ENCODE results near the gene ZNF451. TPM values are rescaled to one million over a fixed set of nuclear protein-coding genes. Genes with fewer than 3 reads are reported as not detected.

The ZNF451 gene
- polyA plus RNA-seq, 1 of the 3 experiments (the other 2 are of a cell fraction) = 8.5 TPM

DNA sequence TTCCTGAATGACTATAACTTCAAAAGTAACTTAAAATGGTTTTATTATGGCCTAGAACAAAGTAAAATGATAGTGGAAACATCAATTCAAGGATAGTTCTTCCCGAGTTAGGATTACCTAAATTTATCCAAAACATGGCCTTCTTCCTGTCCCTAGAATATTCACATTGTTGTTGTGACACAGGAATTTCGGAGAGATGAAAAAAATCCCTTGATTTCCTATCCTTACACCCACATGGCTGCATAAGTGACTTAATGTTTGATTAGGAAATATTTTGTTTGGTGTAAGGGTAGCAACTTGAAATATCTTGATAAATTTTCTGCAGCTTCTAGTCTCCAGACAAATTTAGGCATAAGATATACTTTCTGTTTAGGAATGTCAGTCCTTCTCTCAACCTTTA is 27.8 kb downstream of the ZNF451 start:
- ChIA-PET POLR2A (no interaction called here), CTCF (interaction anchor here (1.0 kb wide), 1 partner anchor 35 kb away, joined by 3 read pairs; no protein-coding TSS in a partner anchor)
- 88% methylated on average over 2 of the region's 2 CpGs for WGBS (ENCODE audit: low lambda C conversion rate)
- no peaks in the 10 kb centered on the region for H3F3A ChIP-seq (replicated peaks; ENCODE audit: insufficient read depth)
- no peak overlapping the region for H3K9ac ChIP-seq
- H3K27me3 ChIP-seq (ENCODE audit: insufficient read depth) = no peaks in the 10 kb centered on the region
- H3K4me2 ChIP-seq = no peak overlapping the region
- no peak for DNase-seq
- peaks cover 79% of the 10 kb centered on the region for H3K79me2 ChIP-seq (ENCODE audit: insufficient read depth)
- 0 out of 2 replicates have a peak, but pooled peaks cover 3% of the 10 kb centered on the region for H4K20me1 ChIP-seq (ENCODE audit: insufficient read depth)
- no peak overlapping the region for H3K4me3 ChIP-seq (ENCODE audit: low read depth in 2 of 2, low read length in 1 of 2)
- H3K4me1 ChIP-seq (ENCODE audit: control insufficient read depth in 1 of 2, insufficient read depth in 2 of 2, low read depth in 1 of 2, low read length in 1 of 2) = no peaks in the 10 kb centered on the region
- H3K27ac ChIP-seq (ENCODE audit: low read depth in 2 of 2, low read length in 1 of 2) = no peak overlapping the region
- peaks cover 0 to 39% of the 10 kb centered on the region in 2 experiments for H3K36me3 ChIP-seq (replicated peaks in 1 of 2; ENCODE audit: control insufficient read depth in 1 of 2, insufficient read depth in 2 of 2, low read length in 1 of 2)
- no peak for TF ChIP-seq ZBTB33 (IDR thresholded peaks at IDR 0.05; ENCODE audit: borderline replicate concordance, low read depth)
- no peak for TF ChIP-seq CHD2 (IDR thresholded peaks at IDR 0.05; ENCODE audit: low read length, partially characterized antibody)
- TF ChIP-seq, protein P1, sequence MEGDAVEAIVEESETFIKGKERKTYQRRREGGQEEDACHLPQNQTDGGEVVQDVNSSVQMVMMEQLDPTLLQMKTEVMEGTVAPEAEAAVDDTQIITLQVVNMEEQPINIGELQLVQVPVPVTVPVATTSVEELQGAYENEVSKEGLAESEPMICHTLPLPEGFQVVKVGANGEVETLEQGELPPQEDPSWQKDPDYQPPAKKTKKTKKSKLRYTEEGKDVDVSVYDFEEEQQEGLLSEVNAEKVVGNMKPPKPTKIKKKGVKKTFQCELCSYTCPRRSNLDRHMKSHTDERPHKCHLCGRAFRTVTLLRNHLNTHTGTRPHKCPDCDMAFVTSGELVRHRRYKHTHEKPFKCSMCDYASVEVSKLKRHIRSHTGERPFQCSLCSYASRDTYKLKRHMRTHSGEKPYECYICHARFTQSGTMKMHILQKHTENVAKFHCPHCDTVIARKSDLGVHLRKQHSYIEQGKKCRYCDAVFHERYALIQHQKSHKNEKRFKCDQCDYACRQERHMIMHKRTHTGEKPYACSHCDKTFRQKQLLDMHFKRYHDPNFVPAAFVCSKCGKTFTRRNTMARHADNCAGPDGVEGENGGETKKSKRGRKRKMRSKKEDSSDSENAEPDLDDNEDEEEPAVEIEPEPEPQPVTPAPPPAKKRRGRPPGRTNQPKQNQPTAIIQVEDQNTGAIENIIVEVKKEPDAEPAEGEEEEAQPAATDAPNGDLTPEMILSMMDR (IDR thresholded peaks at IDR 0.05) = no peak
- TF ChIP-seq, protein P2, sequence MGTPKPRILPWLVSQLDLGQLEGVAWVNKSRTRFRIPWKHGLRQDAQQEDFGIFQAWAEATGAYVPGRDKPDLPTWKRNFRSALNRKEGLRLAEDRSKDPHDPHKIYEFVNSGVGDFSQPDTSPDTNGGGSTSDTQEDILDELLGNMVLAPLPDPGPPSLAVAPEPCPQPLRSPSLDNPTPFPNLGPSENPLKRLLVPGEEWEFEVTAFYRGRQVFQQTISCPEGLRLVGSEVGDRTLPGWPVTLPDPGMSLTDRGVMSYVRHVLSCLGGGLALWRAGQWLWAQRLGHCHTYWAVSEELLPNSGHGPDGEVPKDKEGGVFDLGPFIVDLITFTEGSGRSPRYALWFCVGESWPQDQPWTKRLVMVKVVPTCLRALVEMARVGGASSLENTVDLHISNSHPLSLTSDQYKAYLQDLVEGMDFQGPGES (IDR thresholded peaks at IDR 0.05; ENCODE audit: low read depth, low read length) = no peak
- no peak for TF ChIP-seq MEF2A (IDR thresholded peaks at IDR 0.05; ENCODE audit: borderline replicate concordance, low read depth)
- TF ChIP-seq EP300 (IDR thresholded peaks at IDR 0.05; ENCODE audit: borderline replicate concordance in 1 of 2, low read depth in 1 of 2, low read length in 1 of 2) = no peak
- TF ChIP-seq FOXJ3 (CRISPR knock-in tag; IDR thresholded peaks at IDR 0.05) = no peak
- TF ChIP-seq FOSL2 (IDR thresholded peaks at IDR 0.05; ENCODE audit: borderline replicate concordance, low read depth) = no peak
- TF ChIP-seq TEAD4 (IDR thresholded peaks at IDR 0.05; ENCODE audit: borderline replicate concordance, insufficient read depth) = no peak
- no peak for TF ChIP-seq USF1 (IDR thresholded peaks at IDR 0.05; ENCODE audit: borderline replicate concordance, low read depth)
- no peak for TF ChIP-seq SMC3 (IDR thresholded peaks at IDR 0.05; ENCODE audit: low read depth, low read length)
- TF ChIP-seq GABPA (IDR thresholded peaks at IDR 0.05; ENCODE audit: low read depth) = no peak
- no peak for TF ChIP-seq POLR2AphosphoS5 (IDR thresholded peaks at IDR 0.05; ENCODE audit: low read depth, low read length)
- TF ChIP-seq GATA2 (CRISPR knock-in tag; IDR thresholded peaks at IDR 0.05) = no peak
- TF ChIP-seq, protein P3, sequence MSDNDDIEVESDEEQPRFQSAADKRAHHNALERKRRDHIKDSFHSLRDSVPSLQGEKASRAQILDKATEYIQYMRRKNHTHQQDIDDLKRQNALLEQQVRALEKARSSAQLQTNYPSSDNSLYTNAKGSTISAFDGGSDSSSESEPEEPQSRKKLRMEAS (IDR thresholded peaks at IDR 0.05; ENCODE audit: low read depth) = no peak
- no peak for TF ChIP-seq RFX5 (IDR thresholded peaks at IDR 0.05; ENCODE audit: low read length)
- no peak for TF ChIP-seq ELF1 (IDR thresholded peaks at IDR 0.05)
- TF ChIP-seq TCF12 (IDR thresholded peaks at IDR 0.05) = no peak
- TF ChIP-seq, protein P4, sequence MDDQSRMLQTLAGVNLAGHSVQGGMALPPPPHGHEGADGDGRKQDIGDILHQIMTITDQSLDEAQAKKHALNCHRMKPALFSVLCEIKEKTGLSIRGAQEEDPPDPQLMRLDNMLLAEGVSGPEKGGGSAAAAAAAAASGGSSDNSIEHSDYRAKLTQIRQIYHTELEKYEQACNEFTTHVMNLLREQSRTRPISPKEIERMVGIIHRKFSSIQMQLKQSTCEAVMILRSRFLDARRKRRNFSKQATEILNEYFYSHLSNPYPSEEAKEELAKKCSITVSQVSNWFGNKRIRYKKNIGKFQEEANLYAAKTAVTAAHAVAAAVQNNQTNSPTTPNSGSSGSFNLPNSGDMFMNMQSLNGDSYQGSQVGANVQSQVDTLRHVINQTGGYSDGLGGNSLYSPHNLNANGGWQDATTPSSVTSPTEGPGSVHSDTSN (IDR thresholded peaks at IDR 0.05) = no peak
- no peak overlapping the region for H2AFZ ChIP-seq (ENCODE audit: low read depth)
- H3K9me2 ChIP-seq = no peaks in the 10 kb centered on the region
- H3K9me3 ChIP-seq = no peaks in the 10 kb centered on the region; the same call in 1 of the 2 replicates
